Left hindlimb (tissue), 1 donor: ENCODE results near the gene OVOL1.
"Not testable (repeated sequence)": the region's sequence is repeated elsewhere in the genome, so short reads cannot be mapped to it uniquely, and the experiment has no call there.

Experiments
- DNase-seq: peaks from one replicate; pipeline ENCODE4 v3.0.0-alpha.2; 2018

OVOL1 gene

DNA sequence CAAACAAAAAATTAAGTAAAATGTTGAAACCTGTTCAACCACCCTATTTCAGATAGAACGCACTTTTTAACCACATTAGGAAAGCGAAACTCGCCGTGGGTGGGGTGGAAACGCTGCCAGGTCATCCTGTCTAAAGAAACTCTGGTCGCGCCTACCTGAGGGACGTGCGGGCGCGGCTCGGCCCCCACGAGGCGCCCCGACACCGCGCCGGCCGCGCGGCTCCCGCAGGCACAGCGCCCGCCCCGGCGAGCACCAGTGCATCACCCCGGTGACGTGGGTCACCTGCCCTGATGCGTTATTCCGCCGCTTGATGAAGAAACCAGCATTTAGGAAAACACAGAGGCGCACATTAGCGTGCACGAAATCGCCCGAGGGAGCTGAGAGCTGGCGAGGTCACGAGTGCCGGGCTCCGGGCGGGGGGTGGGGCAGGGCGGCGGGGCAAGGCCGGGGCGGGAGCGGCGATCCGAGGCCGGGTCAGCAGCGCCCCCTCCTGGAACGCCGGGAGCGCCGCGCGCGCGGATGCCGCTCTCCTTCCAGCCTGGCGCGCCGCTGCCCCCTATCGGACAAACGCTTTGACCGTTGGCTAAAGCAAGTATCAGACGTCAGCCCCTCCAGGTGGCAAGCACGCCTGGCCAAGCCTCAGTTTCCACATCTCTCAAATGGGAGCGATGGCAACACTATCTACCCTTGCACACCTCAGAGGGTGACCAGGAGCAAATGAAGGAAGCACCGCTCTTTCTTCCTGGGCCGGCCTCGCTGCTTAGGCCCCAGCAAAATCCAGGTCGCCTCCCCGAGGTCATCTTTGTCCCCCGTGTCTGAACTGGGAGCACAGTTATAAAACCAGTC lies 31.2 kb downstream of the OVOL1 start:
- DNase-seq, result peak; percentile 91

DNA sequence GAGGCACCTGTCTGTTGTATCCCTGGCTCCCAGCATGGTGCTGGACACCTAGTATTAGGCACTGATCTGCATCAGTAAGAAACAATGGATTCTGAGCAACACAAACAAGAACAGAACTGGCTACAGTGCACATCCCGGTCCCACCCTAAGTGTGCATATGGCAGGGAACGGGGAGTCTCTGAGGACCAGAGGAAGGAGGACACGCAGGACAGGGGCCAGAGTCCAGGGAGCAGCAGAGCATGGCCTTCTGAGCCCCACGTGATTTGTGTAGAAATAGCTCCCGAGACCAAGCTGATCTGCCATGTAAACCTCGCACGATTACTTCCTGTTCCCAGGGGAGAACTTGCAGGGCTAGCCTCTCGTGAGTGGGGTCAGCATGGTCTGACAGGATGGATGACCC lies 34.2 kb downstream of the OVOL1 start:
- DNase-seq, result no peak

DNA sequence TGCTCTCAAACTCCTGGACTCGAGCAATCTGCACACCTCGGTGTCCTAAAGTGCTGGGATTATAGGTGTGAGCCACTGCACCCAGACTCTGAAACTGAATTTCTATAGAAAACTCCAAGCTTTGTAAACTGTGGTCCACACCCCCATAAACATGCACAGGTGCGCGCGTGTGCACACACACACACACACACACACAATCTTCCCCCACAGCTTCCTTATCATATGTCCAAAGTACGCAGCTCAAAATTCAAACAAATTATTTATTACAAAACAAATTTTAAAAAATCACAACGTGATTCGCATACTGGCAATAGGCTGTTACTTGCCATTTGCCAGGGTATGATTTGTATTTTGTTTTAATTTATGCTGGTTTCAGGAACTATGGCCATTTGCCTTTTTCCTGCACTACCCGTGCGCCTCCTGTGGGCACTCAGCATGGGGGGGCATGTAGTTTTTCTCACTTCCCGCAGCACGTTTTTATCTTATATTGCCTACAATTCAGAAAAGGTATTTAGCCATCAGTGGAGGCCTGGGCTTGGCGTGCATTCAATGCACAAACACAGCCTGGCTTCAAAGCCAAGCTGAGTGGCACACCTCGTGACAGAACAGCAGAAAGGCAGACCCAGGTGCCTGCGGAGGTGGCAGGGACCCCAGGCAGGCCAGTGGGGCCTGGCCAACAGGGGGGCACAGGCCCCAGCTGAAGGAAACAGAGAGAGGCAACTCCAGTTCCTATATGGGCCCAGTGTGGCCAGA lies 36.1 kb downstream of the OVOL1 start:
- DNase-seq, result no peak

DNA sequence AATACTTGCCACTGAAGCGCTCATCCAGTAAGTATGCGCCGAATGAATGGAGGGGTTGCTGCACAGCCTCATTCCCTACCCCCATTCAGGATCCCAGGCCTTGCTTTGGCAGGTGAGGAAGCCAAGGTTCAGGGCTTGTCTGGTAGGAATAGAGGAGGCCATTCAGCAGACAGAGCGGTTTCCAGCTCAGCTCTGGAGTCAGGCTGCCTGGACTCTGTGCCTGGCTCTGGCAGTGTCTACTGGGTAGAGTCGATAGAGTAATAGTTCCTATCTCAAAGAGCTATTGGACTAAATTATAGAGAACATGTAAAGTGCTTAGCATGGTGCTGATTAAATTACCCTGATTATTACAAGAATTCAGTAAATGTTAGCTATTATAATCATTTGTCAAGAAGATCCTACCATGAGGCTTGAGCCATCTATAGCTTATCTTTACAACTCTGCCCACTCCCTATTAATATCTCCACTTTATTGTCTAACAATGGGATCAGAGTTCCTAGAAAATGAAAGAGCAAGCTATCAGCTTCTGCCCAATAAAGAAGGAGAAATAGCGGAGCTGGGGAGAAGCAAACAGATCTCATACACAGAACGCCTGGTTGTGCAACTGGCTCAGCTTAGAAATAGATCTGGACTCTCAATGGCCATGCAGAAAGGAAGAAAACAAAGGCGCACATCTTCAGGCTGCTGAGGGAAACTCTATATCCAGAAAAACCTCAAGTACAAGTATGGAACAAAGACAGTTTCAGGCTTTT lies 40.3 kb downstream of the OVOL1 start:
- DNase-seq, result no peak

DNA sequence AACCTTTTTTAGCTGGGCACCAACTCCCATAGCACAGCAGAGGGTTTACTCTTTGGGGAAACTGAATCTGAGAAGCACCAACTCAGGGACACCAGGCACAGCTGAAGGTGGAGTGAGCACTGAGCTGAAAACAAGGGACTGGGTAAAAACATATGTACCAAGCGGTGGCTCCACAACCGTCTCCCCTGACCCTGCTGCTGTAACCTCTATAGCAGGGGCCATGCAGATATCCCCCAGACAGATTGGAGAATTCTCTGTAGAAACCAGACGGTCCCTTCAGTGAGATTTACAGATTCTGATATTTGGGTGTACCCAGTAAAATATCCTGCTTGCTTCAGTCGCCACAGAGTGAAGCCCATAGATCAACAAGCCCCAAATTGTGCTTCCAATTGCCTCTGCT lies 42.6 kb downstream of the OVOL1 start:
- DNase-seq, result no peak

DNA sequence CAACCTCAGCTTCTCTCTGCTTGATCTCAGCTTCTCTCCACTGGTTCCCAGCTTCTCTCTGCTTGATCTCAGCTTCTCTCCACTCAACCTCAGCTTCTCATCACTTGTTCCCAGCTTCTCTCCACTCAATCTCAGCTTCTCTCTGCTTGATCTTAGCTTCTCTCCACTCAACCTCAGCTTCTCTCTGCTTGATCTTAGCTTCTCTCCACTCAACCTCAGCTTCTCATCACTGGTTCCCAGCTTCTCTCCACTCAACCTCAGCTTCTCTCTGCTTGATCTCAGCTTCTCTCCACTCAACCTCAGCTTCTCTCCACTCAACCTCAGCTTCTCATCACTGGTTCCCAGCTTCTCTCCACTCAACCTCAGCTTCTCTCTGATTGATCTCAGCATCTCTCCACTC lies 45.4 kb downstream of the OVOL1 start:
- DNase-seq, result not testable (repeated sequence)

DNA sequence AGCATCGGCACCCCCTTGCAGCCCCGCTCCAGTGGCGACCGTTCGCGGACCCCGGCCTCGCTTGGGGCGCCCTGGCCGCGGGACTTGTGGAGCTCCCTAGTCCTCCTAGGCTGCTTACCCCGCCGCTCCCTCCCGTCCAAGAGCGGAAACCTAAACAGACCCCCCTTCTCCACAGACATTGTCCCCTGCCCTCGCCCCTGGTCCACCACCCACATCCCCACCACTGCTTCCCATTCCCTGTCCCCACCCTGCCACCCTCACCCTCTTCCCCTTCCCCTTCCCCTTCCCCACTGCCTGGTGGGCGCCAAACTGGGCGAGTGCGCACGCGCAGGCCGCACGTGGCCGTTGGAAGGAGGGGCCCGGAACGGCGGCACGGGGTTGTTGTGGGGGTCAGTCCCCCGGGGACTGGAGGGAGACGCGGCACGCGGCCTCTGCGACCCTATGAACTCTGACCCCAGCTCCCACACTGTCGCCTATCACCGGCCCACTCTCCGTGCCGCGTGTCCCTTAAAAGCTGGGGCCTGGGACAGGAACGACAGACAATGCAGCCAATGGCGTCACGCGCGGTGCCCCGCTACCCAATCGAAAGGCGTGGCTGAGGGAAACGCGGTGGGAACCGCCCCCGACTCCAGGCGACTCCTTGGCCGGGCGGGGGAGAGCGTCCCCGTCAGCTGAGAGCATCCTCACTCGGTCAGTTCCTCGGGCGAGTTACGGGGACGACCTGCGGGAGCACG lies 46.6 kb downstream of the OVOL1 start, which contains the start of gene SNX32:
Gene SNX32, plus strand, starts transcription at position 667 of the 734 bp plus-strand sequence. CDS start 103 bp downstream, outside the sequence.
- peak; percentile 95 for DNase-seq

DNA sequence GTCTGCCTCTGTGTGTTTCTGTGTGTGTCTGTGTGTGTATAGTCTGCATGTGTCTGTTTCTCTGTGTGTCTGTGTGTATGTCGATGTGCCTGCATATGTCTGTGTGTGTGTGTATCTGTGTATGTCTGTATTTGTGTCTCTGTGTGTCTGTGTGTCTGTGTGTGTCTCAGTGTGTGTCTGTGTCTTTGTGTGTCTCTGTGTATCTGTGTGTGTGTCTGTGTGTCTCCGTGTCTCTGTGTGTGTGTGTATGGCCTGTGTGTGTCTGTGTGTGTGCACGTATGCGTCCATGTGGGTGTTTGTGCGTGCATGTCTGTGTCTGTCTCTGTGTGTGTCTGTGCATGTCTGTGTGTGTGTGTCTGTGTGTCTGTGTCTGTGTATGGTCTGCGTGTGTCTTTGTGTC lies 47.3 kb downstream of the OVOL1 start:
- no peak for DNase-seq

DNA sequence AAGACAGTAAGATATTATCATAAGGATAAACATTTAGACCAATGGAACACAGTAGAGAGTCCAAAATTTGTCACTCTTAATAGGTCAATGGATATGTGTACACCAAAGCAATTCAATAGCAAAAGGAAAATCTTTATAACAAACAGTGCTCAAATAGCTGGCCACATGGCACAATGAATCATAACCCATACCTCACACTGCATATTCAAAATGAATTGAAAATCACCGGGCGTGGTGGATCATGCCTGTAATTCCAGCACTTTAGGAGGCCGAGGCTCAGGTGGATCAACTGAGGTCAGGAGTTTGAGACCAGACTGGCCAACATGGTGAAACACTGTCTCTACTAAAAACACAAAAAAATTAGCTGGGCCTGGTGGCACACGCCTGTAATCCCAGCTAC lies 55.3 kb downstream of the OVOL1 start:
- no peak for DNase-seq

DNA sequence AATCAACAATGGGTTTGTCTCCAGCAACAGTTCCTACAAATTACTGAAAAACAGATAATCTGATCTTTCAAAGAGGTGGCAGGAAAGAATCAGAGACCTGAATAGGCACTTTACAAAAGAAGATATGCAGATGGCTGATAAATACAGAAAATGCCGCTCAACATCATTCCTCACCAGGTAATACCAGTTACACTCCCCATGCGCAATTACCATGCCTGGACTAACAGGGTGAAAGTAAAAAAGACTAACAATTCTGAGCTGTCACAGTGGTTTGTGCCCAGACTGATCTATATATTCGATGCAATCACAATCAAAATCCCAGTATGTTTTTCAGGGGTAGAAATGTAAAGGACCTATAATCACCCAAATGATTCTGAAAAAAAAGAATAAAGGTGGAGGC lies 56.9 kb downstream of the OVOL1 start:
- DNase-seq, result no peak

DNA sequence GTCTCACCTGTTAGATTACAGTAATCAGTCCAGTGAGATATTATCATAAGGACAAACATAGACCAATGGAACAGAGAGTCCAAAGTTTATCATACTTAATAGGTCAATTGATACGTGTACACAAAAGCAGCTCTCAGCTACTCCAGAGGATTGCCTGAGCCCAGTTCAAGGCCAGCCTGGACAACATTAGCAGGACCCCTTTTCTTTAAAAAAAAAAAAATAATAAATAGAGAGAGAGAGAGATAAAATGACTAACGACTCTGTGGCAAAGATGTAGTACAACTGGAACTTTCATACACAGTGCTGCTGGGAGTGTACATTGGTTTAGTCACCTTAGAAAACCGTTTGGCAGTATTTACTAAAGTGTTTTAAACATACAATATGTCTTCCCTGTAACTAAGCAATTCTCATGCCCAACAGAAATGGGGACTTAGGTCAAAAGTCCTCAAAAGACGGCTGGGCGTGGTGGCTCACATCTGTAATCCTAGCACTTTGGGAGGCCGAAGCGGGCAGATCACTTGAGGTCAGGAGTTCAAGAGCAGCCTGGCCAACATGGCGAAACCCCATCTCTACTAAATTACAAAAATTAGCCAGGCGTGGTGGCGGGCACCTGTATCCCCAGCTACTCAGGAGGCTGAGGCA lies 57.5 kb downstream of the OVOL1 start:
- DNase-seq, result no peak
